Endothelial cell of umbilical vein (primary cell): ENCODE results near the gene TNRC6A. TPM values are rescaled to one million over a fixed set of nuclear protein-coding genes. Genes with fewer than 3 reads are reported as not detected.
A peak's percentile ranks its signal among the peaks of the same experiment; 100 is the strongest.

Experiments
- BruUV-seq: library from RNA; stranded (reverse); fragments of 400-500 nt; replicated peaks from 2 replicates; lab custom pipeline; 2021; lab: Mats Ljungman, UMichigan
- CTCF ChIA-PET: fragments of 300-600, 350-600 bp; sonication (Branson Sonifier 250); formaldehyde crosslinking; loops from one replicate; lab custom pipeline; 2021; ENCODE audit warnings: antibody characterized with exemption, inconsistent platforms; lab: Charles Lee
- POLR2A ChIA-PET: fragments of 300-600, 350-600 bp; sonication (Branson Sonifier 250); formaldehyde crosslinking; loops from one replicate; lab custom pipeline; 2021; ENCODE audit warnings: antibody characterized with exemption, inconsistent platforms; lab: Charles Lee
- DNase-seq: peaks from one replicate; pipeline ENCODE4 v3.0.0-alpha.2; 2011; ENCODE audit warnings: low read depth, low spot score
- FAIRE-seq: peaks from 2 replicates; lab custom pipeline; 2011; peaks lifted over from hg19 to GRCh38; lab: Jason Lieb, UNC
- H2AFZ ChIP-seq: 2 replicates; pipeline ENCODE4 v1.6.0; 2012; ENCODE audit warnings: low read depth, low read length, control low read depth, inconsistent platforms
- H3K27ac ChIP-seq: 2 replicates; pipeline ENCODE4 v1.5.1; 2011; ENCODE audit warnings: low read depth, mild to moderate bottlenecking, control low read depth, low read length, moderate library complexity; ENCODE audit not compliant: insufficient read depth
- H3K27me3 ChIP-seq, 2 experiments: 2 replicates each; pipeline versions ENCODE4 v1.6.0 to v1.6.1; 2011; ENCODE audit warnings: low read length in 2 of 2, mixed read lengths in 1 of 2; ENCODE audit not compliant: control insufficient read depth in 2 of 2, insufficient read depth in 2 of 2
- H3K36me3 ChIP-seq, 2 experiments: 2 replicates in 1 of 2; 3 replicates in 1 of 2; pipeline ENCODE4 v1.5.1; 2011; ENCODE audit warnings: low read length in 2 of 2, mild to moderate bottlenecking in 1 of 2, moderate library complexity in 1 of 2; ENCODE audit not compliant: control insufficient read depth in 2 of 2, insufficient read depth in 2 of 2; ENCODE audit errors: extremely low read depth in 1 of 2
- H3K4me1 ChIP-seq: 3 replicates; pipeline ENCODE4 v1.5.1; 2011; ENCODE audit warnings: mild to moderate bottlenecking, low read length; ENCODE audit not compliant: control insufficient read depth, insufficient read depth; ENCODE audit errors: extremely low read depth
- H3K4me2 ChIP-seq: 2 replicates; pipeline ENCODE4 v1.6.1; 2011; ENCODE audit warnings: low read length, control low read depth, mixed read lengths; ENCODE audit not compliant: insufficient read depth
- H3K4me3 ChIP-seq, 3 experiments: fragments of 200-600 bp in 1 of 3; sonication (generic), shearing (Covaris generic) in 1 of 3; replicated peaks in 1 of 3; 2 replicates each; pipeline ENCODE4 v1.5.1; 2011 to 2016; ENCODE audit warnings: control low read depth in 3 of 3, low read length in 3 of 3, mild to moderate bottlenecking in 2 of 3, inconsistent platforms in 1 of 3, low read depth in 1 of 3, moderate library complexity in 1 of 3; ENCODE audit not compliant: insufficient read depth in 1 of 3
- H3K79me2 ChIP-seq: 2 replicates; pipeline ENCODE4 v1.6.0; 2012; ENCODE audit warnings: low read length, inconsistent platforms; ENCODE audit not compliant: control insufficient read depth, insufficient read depth
- H3K9ac ChIP-seq: replicated peaks from 2 replicates; pipeline ENCODE3; 2011; ENCODE audit warnings: low read length, control low read depth; ENCODE audit not compliant: insufficient read depth; ENCODE audit errors: extremely low read depth
- H3K9me1 ChIP-seq: replicated peaks from 3 replicates; pipeline ENCODE4 v1.6.0; 2011; ENCODE audit warnings: mild to moderate bottlenecking, low read length; ENCODE audit not compliant: control insufficient read depth, insufficient read depth; ENCODE audit errors: extremely low read depth
- H3K9me3 ChIP-seq: replicated peaks from 2 replicates; pipeline ENCODE4 v1.5.1; 2012; ENCODE audit warnings: low read length, inconsistent platforms; ENCODE audit not compliant: control insufficient read depth, insufficient read depth
- H4K20me1 ChIP-seq: replicated peaks from 2 replicates; pipeline ENCODE3; 2011; ENCODE audit warnings: mild to moderate bottlenecking, low read length; ENCODE audit not compliant: control insufficient read depth, insufficient read depth; ENCODE audit errors: extremely low read depth
- EZH2 ChIP-seq: IDR thresholded peaks from 2 replicates; pipeline ENCODE4 v1.6.1; 2012; ENCODE audit warnings: borderline replicate concordance, low read depth, mild to moderate bottlenecking, moderate library complexity, low read length, inconsistent platforms; ENCODE audit not compliant: severe bottlenecking
- FOS ChIP-seq: IDR thresholded peaks from 2 replicates; pipeline ENCODE4 v1.6.1; 2011; ENCODE audit warnings: mild to moderate bottlenecking, low read length, moderate library complexity, borderline replicate concordance; ENCODE audit not compliant: insufficient read depth
- GATA2 ChIP-seq: IDR thresholded peaks from 2 replicates; pipeline ENCODE4 v1.7.0; 2011; ENCODE audit warnings: low read depth, mild to moderate bottlenecking, moderate library complexity, mixed read lengths, low read length; ENCODE audit not compliant: insufficient read length, insufficient read depth
- JUN ChIP-seq: IDR thresholded peaks from 2 replicates; pipeline ENCODE4 v1.6.1; 2011; ENCODE audit warnings: borderline replicate concordance, low read depth; ENCODE audit not compliant: insufficient read length, insufficient read depth
- MAX ChIP-seq: IDR thresholded peaks from 2 replicates; pipeline ENCODE4 v1.6.1; 2011; ENCODE audit not compliant: insufficient read depth, insufficient read length
- MYC ChIP-seq: IDR thresholded peaks from one replicate; pipeline ENCODE4 v1.6.1; 2011; ENCODE audit warnings: mild to moderate bottlenecking, low read depth, low read length
- POLR2A ChIP-seq: IDR thresholded peaks from 2 replicates; pipeline ENCODE4 v1.6.1; 2012; ENCODE audit warnings: low read depth, mild to moderate bottlenecking, control low read depth, low read length
- POLR2AphosphoS5 ChIP-seq: IDR thresholded peaks from 2 replicates; pipeline ENCODE4 v1.6.1; 2012; ENCODE audit warnings: low read depth, mild to moderate bottlenecking, control low read depth, low read length, moderate library complexity; ENCODE audit not compliant: insufficient read depth
- dilution Hi-C: fragments of 300-500 bp; cut with MboI; formaldehyde crosslinking; loops from one replicate; pipeline ENCODE4 v1.15.0; 2019; ENCODE audit warnings: low sequenced_read_pairs; ENCODE audit not compliant: extremely low pct_ligation_motif_present
- intact Hi-C: fragments of 100-400 bp; cut with micrococcal nuclease; formaldehyde crosslinking; loops from one replicate; pipeline ENCODE4 v1.10.0; 2022
- polyA plus RNA-seq, 4 experiments: library from polyadenylated mRNA; depleted of rRNA in 3 of 4; stranded (reverse) in 3 of 4; unstranded in 1 of 4; fragments of >200 nt; gene quantifications; 2 replicates each; pipeline versions ENCODE4 v1.2.1 to v1.2.3, GENCODE V29; 2011 to 2012; ENCODE audit warnings: missing spikeins in 1 of 4
- total RNA-seq: library from RNA; stranded (reverse); gene quantifications from 2 replicates; pipeline ENCODE4 v1.2.3, GENCODE V29; 2021

TNRC6A gene
- total and polyA plus RNA-seq, 2 donors (not counting 3 experiments of a cell fraction or from before 2014, with no cell fraction given) = 39.3 to 74.5 TPM

GRCh38 chr16:24736758-24737157 is 7.3 kb downstream of the TNRC6A start:
- H3K36me3 ChIP-seq = peaks cover 2 to 3% of the 10 kb centered on the region in 2 experiments
- peaks cover 12% of the 10 kb centered on the region for H4K20me1 ChIP-seq
- no peaks in the 10 kb centered on the region for H3K9me1 ChIP-seq
- DNase-seq (no peak), FAIRE-seq (no peak)
- dilution Hi-C loops (no loop called here), intact Hi-C loops (loop anchor here (1.0 to 2.0 kb wide), 2 partner anchors 12 to 36 kb away; no protein-coding TSS in a partner anchor)
- ChIA-PET POLR2A (no interaction called here), CTCF (interaction anchor here (0.9 to 1.5 kb wide), 3 partner anchors 9 to 23 kb away, joined by 3 to 10 read pairs (median 5); no protein-coding TSS in a partner anchor)
- TF ChIP-seq MAX (no peak), JUN (no peak), GATA2 (peak; percentile 50), FOS (no peak), MYC (no peak), POLR2AphosphoS5 (no peak), POLR2A (no peak)
- no peak overlapping the region for H2AFZ ChIP-seq
- no peaks in the 10 kb centered on the region for H3K27me3 ChIP-seq
- H3K4me1 ChIP-seq = peaks cover 43% of the 10 kb centered on the region
- H3K9ac ChIP-seq = peak overlapping the region; percentile 35
- H3K27ac ChIP-seq = peak overlapping the region; percentile 63
- H3K4me3 ChIP-seq = no peak overlapping the region
- no peaks in the 10 kb centered on the region for H3K9me3 ChIP-seq
- no TSS peak for BruUV-seq
- peak overlapping the region; percentile 74 for H3K4me2 ChIP-seq
- H3K79me2 ChIP-seq = peaks cover 92% of the 10 kb centered on the region

- H3K79me2 ChIP-seq = peaks cover 92% of the 10 kb centered on the region
- H3K27ac ChIP-seq = peak overlapping the region; percentile 63
- FAIRE-seq = peak; percentile 76
- intact Hi-C loops = loop anchor here (1.0 to 2.0 kb wide), 2 partner anchors 11 to 37 kb away; no protein-coding TSS in a partner anchor
- ChIA-PET POLR2A (no interaction called here), CTCF (interaction anchor here (0.9 to 1.5 kb wide), 3 partner anchors 8 to 22 kb away, joined by 3 to 10 read pairs (median 5); no protein-coding TSS in a partner anchor)
- dilution Hi-C loops = no loop called here
- no peaks in the 10 kb centered on the region for H3K9me1 ChIP-seq
- no peak for TF ChIP-seq MYC
- peak; percentile 77 for TF ChIP-seq FOS
- TF ChIP-seq GATA2 = no peak
- no peak for TF ChIP-seq POLR2A
- peak; percentile 74 for TF ChIP-seq JUN
- no peak for TF ChIP-seq EZH2
- H3K27me3 ChIP-seq = no peaks in the 10 kb centered on the region
- peak overlapping the region; percentile 35 for H3K9ac ChIP-seq
- peak overlapping the region in 1 of 3 experiments; percentile 20 for H3K4me3 ChIP-seq
- no peak overlapping the region for H2AFZ ChIP-seq
- H3K4me1 ChIP-seq = peaks cover 37% of the 10 kb centered on the region
- BruUV-seq = no TSS peak
- DNase-seq = peak; percentile 83
- peaks cover 12% of the 10 kb centered on the region for H4K20me1 ChIP-seq
- H3K4me2 ChIP-seq = peak overlapping the region; percentile 74
- H3K9me3 ChIP-seq = no peaks in the 10 kb centered on the region
- peaks cover 2 to 3% of the 10 kb centered on the region in 2 experiments for H3K36me3 ChIP-seq
Measured at GRCh38 chr16:24737391-24737871, 8.0 kb downstream of the TNRC6A start.
